ENCODE measurements around the gene ADGRE1.

DNA sequence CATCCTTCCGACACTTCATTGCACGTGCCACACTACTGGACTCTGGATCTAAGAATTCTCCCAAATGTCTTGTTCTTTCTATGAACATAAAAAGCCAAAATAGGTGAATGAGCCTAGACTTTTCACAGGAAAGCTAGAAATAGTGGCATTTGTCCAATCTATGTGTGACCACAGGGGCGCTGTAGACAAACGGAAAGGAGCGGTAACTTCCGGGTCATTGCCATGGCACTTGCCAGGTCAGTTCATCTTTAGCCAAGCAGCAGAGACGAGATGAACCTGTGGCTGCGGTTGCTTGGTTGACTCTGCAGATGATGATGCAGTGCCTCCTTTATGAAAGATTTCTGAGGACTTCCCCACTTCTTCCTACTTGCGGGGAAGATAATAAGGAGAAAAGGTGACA is 65.6 kb downstream of the ADGRE1 start:
- TF ChIP-seq, protein P1, sequence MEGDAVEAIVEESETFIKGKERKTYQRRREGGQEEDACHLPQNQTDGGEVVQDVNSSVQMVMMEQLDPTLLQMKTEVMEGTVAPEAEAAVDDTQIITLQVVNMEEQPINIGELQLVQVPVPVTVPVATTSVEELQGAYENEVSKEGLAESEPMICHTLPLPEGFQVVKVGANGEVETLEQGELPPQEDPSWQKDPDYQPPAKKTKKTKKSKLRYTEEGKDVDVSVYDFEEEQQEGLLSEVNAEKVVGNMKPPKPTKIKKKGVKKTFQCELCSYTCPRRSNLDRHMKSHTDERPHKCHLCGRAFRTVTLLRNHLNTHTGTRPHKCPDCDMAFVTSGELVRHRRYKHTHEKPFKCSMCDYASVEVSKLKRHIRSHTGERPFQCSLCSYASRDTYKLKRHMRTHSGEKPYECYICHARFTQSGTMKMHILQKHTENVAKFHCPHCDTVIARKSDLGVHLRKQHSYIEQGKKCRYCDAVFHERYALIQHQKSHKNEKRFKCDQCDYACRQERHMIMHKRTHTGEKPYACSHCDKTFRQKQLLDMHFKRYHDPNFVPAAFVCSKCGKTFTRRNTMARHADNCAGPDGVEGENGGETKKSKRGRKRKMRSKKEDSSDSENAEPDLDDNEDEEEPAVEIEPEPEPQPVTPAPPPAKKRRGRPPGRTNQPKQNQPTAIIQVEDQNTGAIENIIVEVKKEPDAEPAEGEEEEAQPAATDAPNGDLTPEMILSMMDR (conservative IDR thresholded peaks at IDR 0.05; ENCODE audit: low read length) = no peak; the same call in 1 of the 2 replicates
- no peak for TF ChIP-seq EZH2phosphoT487 (IDR thresholded peaks at IDR 0.05; ENCODE audit: borderline replicate concordance, low read depth, low read length)

Measured in OCI-LY7 (cell line).